ENCODE results near the gene AMY1B.
"Not testable (repeated sequence)": the region's sequence is repeated elsewhere in the genome, so short reads cannot be mapped to it uniquely, and the experiment has no call there.

AMY1B gene

GRCh38 chr1:103696110-103696509, at the start of gene AMY1B:
TSS of gene AMY1B (minus strand) at chr1:103696210. CDS start at chr1:103695639, 571 bp downstream.
- H3K27me3 ChIP-seq; H3K9me3 ChIP-seq; H3K4me1 ChIP-seq (ENCODE audit: control insufficient read depth in 1 of 2, insufficient read depth in 1 of 2, low read depth in 1 of 2, low read length in 1 of 2); H3K4me3 ChIP-seq (ENCODE audit: low read depth in 1 of 2, low read length in 1 of 2); H3K36me3 ChIP-seq; H3K27ac ChIP-seq: not testable (repeated sequence)

GRCh38 chr1:103745040-103745439, 49.0 kb upstream of the AMY1B start:
- not testable (repeated sequence) for H3K4me3 ChIP-seq (ENCODE audit: low read depth in 1 of 2, low read length in 1 of 2); H3K36me3 ChIP-seq; H3K9me3 ChIP-seq; H3K27me3 ChIP-seq; H3K27ac ChIP-seq; H3K4me1 ChIP-seq (ENCODE audit: control insufficient read depth in 1 of 2, insufficient read depth in 1 of 2, low read depth in 1 of 2, low read length in 1 of 2)

DNA sequence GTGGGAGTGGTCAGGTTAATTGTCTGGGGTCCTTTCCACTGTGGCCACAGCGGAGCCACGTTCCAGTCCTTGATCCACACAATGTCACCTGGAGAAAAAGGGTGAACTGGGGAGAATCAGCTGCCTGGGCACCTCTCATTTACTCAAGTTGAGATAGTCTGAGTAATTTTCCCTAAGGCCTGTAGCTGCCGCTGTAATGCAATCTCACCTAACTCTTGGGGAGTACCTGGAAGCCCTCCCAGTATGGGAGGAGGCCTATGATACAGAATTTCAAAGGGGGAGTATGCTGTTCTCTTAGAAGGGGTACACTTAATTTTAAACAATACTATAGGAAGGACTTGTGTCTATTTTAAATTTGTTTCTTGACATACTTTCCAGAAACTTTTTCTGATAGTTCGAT, 48.4 kb upstream of the AMY1B start:
- not testable (repeated sequence) for H3K4me1 ChIP-seq (ENCODE audit: control insufficient read depth in 1 of 2, insufficient read depth in 1 of 2, low read depth in 1 of 2, low read length in 1 of 2); H3K27me3 ChIP-seq; H3K36me3 ChIP-seq; H3K4me3 ChIP-seq (ENCODE audit: low read depth in 1 of 2, low read length in 1 of 2); H3K27ac ChIP-seq; H3K9me3 ChIP-seq

- H3K4me3 ChIP-seq (ENCODE audit: low read depth in 1 of 2, low read length in 1 of 2); H3K36me3 ChIP-seq; H3K27ac ChIP-seq; H3K9me3 ChIP-seq; H3K27me3 ChIP-seq; H3K4me1 ChIP-seq (ENCODE audit: control insufficient read depth in 1 of 2, insufficient read depth in 1 of 2, low read depth in 1 of 2, low read length in 1 of 2): not testable (repeated sequence)
Observed at GRCh38 chr1:103738031-103738430, 42.0 kb upstream of the AMY1B start.

GRCh38 chr1:103735334-103735733, 39.3 kb upstream of the AMY1B start:
- not testable (repeated sequence) for H3K27ac ChIP-seq; H3K4me1 ChIP-seq (ENCODE audit: control insufficient read depth in 1 of 2, insufficient read depth in 1 of 2, low read depth in 1 of 2, low read length in 1 of 2); H3K4me3 ChIP-seq (ENCODE audit: low read depth in 1 of 2, low read length in 1 of 2); H3K27me3 ChIP-seq; H3K36me3 ChIP-seq; H3K9me3 ChIP-seq

DNA sequence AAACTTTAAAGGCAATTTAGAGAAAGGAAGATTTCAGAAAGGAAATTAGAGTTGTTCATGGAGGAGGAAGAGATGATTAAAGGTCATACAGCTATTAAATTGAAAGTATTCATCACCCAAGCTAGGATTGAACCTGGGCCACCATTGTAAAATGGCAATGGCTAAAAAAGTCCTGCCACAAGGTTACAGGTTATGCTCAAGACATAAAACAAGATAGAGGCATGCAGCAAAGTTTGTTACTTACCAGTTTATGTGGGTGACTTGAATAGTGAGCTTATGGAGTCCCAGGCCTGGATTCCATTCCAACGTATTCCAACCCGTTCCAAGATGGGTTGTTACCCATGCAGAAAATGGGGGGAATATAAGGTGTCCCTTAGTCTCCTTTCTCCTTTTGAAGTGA, 25.5 kb upstream of the AMY1B start:
- H3K4me3 ChIP-seq (ENCODE audit: low read depth in 1 of 2, low read length in 1 of 2); H3K9me3 ChIP-seq; H3K36me3 ChIP-seq; H3K27me3 ChIP-seq; H3K27ac ChIP-seq; H3K4me1 ChIP-seq (ENCODE audit: control insufficient read depth in 1 of 2, insufficient read depth in 1 of 2, low read depth in 1 of 2, low read length in 1 of 2): not testable (repeated sequence)

- not testable (repeated sequence) for H3K27ac ChIP-seq; H3K4me3 ChIP-seq (ENCODE audit: low read depth in 1 of 2, low read length in 1 of 2); H3K36me3 ChIP-seq; H3K9me3 ChIP-seq; H3K27me3 ChIP-seq; H3K4me1 ChIP-seq (ENCODE audit: control insufficient read depth in 1 of 2, insufficient read depth in 1 of 2, low read depth in 1 of 2, low read length in 1 of 2)
Observed at GRCh38 chr1:103717404-103717803, 21.4 kb upstream of the AMY1B start.

GRCh38 chr1:103710381-103710780, 14.4 kb upstream of the AMY1B start:
- H3K4me1 ChIP-seq (ENCODE audit: control insufficient read depth in 1 of 2, insufficient read depth in 1 of 2, low read depth in 1 of 2, low read length in 1 of 2); H3K27ac ChIP-seq; H3K4me3 ChIP-seq (ENCODE audit: low read depth in 1 of 2, low read length in 1 of 2); H3K9me3 ChIP-seq; H3K27me3 ChIP-seq; H3K36me3 ChIP-seq: not testable (repeated sequence)

GRCh38 chr1:103707670-103708069, 11.7 kb upstream of the AMY1B start:
- not testable (repeated sequence) for H3K27me3 ChIP-seq; H3K27ac ChIP-seq; H3K36me3 ChIP-seq; H3K4me3 ChIP-seq (ENCODE audit: low read depth in 1 of 2, low read length in 1 of 2); H3K4me1 ChIP-seq (ENCODE audit: control insufficient read depth in 1 of 2, insufficient read depth in 1 of 2, low read depth in 1 of 2, low read length in 1 of 2); H3K9me3 ChIP-seq

GRCh38 chr1:103701256-103701655, 5.2 kb upstream of the AMY1B start:
- H3K27me3 ChIP-seq; H3K4me3 ChIP-seq (ENCODE audit: low read depth in 1 of 2, low read length in 1 of 2); H3K27ac ChIP-seq; H3K36me3 ChIP-seq; H3K4me1 ChIP-seq (ENCODE audit: control insufficient read depth in 1 of 2, insufficient read depth in 1 of 2, low read depth in 1 of 2, low read length in 1 of 2); H3K9me3 ChIP-seq: not testable (repeated sequence)

GRCh38 chr1:103700669-103701068, 4.7 kb upstream of the AMY1B start:
- not testable (repeated sequence) for H3K27ac ChIP-seq; H3K9me3 ChIP-seq; H3K36me3 ChIP-seq; H3K4me1 ChIP-seq (ENCODE audit: control insufficient read depth in 1 of 2, insufficient read depth in 1 of 2, low read depth in 1 of 2, low read length in 1 of 2); H3K27me3 ChIP-seq; H3K4me3 ChIP-seq (ENCODE audit: low read depth in 1 of 2, low read length in 1 of 2)

- H3K9me3 ChIP-seq; H3K4me3 ChIP-seq (ENCODE audit: low read depth in 1 of 2, low read length in 1 of 2); H3K27ac ChIP-seq; H3K27me3 ChIP-seq; H3K36me3 ChIP-seq; H3K4me1 ChIP-seq (ENCODE audit: control insufficient read depth in 1 of 2, insufficient read depth in 1 of 2, low read depth in 1 of 2, low read length in 1 of 2): not testable (repeated sequence)
Observed at GRCh38 chr1:103697430-103697829, 1.4 kb upstream of the AMY1B start.

DNA sequence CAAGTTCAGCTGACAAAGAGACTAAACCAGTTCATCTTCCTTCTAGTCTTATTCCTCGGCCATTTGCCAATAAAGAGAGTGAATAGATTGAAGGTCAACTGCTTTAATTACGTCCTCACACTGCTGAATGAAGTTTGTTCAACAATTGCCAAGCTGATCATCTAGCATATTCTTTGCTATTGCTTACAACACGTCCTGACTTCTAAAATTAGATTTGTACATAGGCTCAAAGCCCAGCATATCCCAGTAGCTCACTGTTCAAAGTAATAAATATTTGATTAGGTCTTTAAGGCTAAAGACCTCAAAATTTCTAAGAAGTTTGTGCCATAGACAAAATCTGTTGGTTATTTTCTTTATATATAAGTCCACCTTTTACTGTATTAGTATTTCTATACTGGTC, 19.7 kb downstream of the AMY1B start:
- not testable (repeated sequence) for H3K4me3 ChIP-seq (ENCODE audit: low read depth in 1 of 2, low read length in 1 of 2); H3K9me3 ChIP-seq; H3K27me3 ChIP-seq; H3K27ac ChIP-seq; H3K4me1 ChIP-seq (ENCODE audit: control insufficient read depth in 1 of 2, insufficient read depth in 1 of 2, low read depth in 1 of 2, low read length in 1 of 2); H3K36me3 ChIP-seq

DNA sequence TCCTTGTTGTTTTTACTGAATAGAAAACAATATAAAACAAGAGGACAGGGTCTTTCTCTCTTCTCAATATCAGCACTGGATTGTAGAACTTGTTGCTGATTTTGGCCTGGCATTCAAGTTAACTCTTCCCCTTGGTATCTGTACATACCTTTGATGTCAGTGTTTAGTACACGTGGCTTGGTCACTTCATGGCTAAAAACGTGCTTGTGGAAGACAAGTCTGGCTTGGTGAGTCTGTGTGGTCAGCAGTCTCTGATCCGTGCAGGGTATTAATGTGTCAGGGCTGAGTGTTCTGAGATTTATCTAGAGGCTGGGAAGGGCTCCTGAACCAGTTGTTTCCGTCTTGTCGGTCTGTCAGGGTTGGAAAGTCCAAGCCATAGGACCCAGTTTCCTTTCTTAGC, 40.5 kb downstream of the AMY1B start, which contains the start of gene AMY1A:
AMY1A (plus strand) TSS at position 301 of the 400 bp plus-strand sequence. CDS start 571 bp downstream, outside the sequence.
- not testable (repeated sequence) for H3K36me3 ChIP-seq; H3K9me3 ChIP-seq; H3K4me3 ChIP-seq (ENCODE audit: low read depth in 1 of 2, low read length in 1 of 2); H3K4me1 ChIP-seq (ENCODE audit: control insufficient read depth in 1 of 2, insufficient read depth in 1 of 2, low read depth in 1 of 2, low read length in 1 of 2); H3K27me3 ChIP-seq; H3K27ac ChIP-seq

GRCh38 chr1:103654133-103654532, 41.9 kb downstream of the AMY1B start:
- H3K4me3 ChIP-seq (ENCODE audit: low read depth in 1 of 2, low read length in 1 of 2); H3K36me3 ChIP-seq; H3K27me3 ChIP-seq; H3K27ac ChIP-seq; H3K9me3 ChIP-seq; H3K4me1 ChIP-seq (ENCODE audit: control insufficient read depth in 1 of 2, insufficient read depth in 1 of 2, low read depth in 1 of 2, low read length in 1 of 2): not testable (repeated sequence)

Data from neutrophil (primary cell).